ENCODE measurements around the gene PRSS21.

Gene PRSS21

DNA sequence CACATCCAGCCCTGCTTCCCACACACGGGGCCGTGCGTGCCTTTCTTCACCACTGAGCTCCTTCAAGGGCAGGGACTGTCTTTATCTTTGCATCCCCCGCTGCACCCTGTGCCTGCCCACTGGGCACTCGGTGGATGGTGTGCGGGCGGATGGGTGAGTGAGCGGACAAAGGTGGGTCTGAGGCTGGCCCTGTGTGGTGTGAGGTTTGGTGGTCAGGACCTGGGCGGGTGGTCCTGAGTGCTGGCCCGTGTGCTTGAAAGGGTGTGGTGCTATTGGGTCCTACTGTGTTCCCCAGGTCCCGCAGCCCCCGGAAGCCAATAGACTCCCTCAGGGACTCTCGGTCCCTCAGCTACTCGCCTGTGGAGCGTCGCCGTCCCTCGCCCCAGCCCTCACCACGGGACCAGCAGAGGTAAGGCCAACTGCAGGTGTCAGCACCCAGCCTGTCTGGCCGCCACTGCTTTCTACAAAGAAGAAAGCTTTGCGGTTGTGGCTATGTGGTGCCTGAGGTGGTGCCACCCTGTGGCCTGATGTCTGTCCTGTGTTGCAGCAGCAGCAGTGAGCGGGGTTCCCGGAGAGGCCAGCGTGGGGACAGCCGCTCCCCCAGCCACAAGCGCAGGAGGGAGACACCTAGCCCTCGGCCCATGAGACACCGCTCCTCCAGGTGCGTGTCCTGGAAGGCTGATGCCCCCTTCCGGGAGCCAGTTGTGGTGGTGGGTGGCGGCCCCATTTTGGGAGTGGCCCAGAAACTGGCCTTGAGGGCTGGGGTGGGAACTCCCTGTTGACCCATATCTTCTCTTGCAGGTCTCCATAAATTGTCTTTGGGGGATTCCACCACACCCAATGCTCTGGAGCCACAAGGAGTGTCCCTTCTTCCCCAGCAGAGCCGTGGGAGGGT, 46.7 kb upstream of the PRSS21 start:
- Mint-ChIP-seq H3K36me3 (ENCODE audit: low read depth) (peaks cover 67% of the 10 kb centered on the region), H3K9me3 (peaks cover 16% of the 10 kb centered on the region), H3K4me1 (peaks cover 41% of the 10 kb centered on the region), H3K4me3 (no peak overlapping the region), H3K27me3 (ENCODE audit: low read depth, poor library complexity) (peaks cover 3% of the 10 kb centered on the region), H3K27ac (peak overlapping the region; percentile 97)
- TF ChIP-seq, protein P1, sequence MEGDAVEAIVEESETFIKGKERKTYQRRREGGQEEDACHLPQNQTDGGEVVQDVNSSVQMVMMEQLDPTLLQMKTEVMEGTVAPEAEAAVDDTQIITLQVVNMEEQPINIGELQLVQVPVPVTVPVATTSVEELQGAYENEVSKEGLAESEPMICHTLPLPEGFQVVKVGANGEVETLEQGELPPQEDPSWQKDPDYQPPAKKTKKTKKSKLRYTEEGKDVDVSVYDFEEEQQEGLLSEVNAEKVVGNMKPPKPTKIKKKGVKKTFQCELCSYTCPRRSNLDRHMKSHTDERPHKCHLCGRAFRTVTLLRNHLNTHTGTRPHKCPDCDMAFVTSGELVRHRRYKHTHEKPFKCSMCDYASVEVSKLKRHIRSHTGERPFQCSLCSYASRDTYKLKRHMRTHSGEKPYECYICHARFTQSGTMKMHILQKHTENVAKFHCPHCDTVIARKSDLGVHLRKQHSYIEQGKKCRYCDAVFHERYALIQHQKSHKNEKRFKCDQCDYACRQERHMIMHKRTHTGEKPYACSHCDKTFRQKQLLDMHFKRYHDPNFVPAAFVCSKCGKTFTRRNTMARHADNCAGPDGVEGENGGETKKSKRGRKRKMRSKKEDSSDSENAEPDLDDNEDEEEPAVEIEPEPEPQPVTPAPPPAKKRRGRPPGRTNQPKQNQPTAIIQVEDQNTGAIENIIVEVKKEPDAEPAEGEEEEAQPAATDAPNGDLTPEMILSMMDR (IDR thresholded peaks at IDR 0.05): no peak
- no peak for DNase-seq

DNA sequence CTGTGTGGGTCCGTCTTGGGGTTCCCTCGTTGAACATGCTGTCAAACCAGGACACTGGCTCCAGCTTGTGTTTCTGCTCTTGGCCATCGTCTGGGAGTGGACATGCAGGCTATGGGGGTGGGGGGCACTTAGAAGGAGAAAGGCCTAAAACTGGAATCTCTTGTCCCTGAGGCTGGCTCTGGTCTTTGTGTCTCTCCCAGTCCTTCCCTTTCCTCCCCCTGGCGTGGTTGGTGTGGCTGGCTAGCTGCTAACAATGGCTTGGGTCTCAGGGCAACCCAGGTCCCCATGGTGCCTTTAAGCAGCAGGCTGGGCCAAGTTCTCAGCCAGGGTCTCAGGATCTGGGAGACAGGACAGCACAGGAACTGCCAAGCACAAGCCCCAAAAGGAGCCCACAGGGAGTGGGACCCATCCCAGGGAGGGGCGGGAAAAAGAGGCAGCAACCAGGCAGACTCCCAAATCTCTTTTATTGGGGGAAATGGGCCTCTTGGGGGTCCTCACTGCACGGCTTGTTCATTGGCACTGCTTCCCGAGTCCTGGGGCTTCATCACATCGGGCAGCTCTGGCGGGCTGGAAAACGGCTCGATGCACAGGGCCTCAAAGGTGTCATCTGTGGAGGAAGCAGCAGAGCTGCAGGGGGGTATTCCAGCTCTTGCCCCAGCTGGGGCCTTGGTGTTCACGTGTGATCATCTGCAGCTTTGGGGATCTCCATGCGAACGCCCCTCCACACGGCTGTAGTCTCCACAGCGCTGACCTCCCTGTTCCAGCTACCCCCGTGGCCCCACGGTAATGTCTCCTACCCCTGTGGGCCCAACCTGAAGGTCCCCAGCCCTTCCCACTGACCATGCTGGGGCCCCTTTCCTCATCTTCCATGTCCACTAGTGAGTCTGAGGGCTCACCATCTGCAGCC, 45.3 kb upstream of the PRSS21 start:
- Mint-ChIP-seq H3K27ac (peak overlapping the region; percentile 97), H3K4me1 (peaks cover 53% of the 10 kb centered on the region), H3K27me3 (ENCODE audit: low read depth, poor library complexity) (no peaks in the 10 kb centered on the region), H3K4me3 (no peak overlapping the region), H3K9me3 (peaks cover 1% of the 10 kb centered on the region), H3K36me3 (ENCODE audit: low read depth) (peaks cover 52% of the 10 kb centered on the region)
- no peak for DNase-seq
- TF ChIP-seq, protein P1 (IDR thresholded peaks at IDR 0.05): no peak

GRCh38 chr16:2773188-2773968, 43.7 kb upstream of the PRSS21 start:
- peak overlapping the region; percentile 99 for H3K27ac Mint-ChIP-seq
- DNase-seq: no peak
- peaks cover 40% of the 10 kb centered on the region for H3K36me3 Mint-ChIP-seq (ENCODE audit: low read depth)
- no peak overlapping the region for H3K4me3 Mint-ChIP-seq
- no peaks in the 10 kb centered on the region for H3K9me3 Mint-ChIP-seq
- peaks cover 51% of the 10 kb centered on the region for H3K4me1 Mint-ChIP-seq
- TF ChIP-seq, protein P1 (IDR thresholded peaks at IDR 0.05): no peak
- no peaks in the 10 kb centered on the region for H3K27me3 Mint-ChIP-seq (ENCODE audit: low read depth, poor library complexity)

- H3K36me3 Mint-ChIP-seq (ENCODE audit: low read depth): peaks cover 33% of the 10 kb centered on the region
- no peak for DNase-seq
- H3K27ac Mint-ChIP-seq: peak overlapping the region; percentile 25
- no peaks in the 10 kb centered on the region for H3K27me3 Mint-ChIP-seq (ENCODE audit: low read depth, poor library complexity)
- no peaks in the 10 kb centered on the region for H3K9me3 Mint-ChIP-seq
- H3K4me1 Mint-ChIP-seq: peaks cover 50% of the 10 kb centered on the region
- no peak overlapping the region for H3K4me3 Mint-ChIP-seq
- TF ChIP-seq, protein P1 (IDR thresholded peaks at IDR 0.05): no peak
Measured at GRCh38 chr16:2774161-2774891, 42.7 kb upstream of the PRSS21 start.

GRCh38 chr16:2775131-2775716, 41.8 kb upstream of the PRSS21 start:
- H3K4me1 Mint-ChIP-seq: peaks cover 54% of the 10 kb centered on the region
- H3K27ac Mint-ChIP-seq: no peak overlapping the region
- DNase-seq: no peak
- TF ChIP-seq, protein P1 (IDR thresholded peaks at IDR 0.05): no peak
- H3K27me3 Mint-ChIP-seq (ENCODE audit: low read depth, poor library complexity): no peaks in the 10 kb centered on the region
- peak overlapping the region; percentile 95 for H3K4me3 Mint-ChIP-seq
- H3K9me3 Mint-ChIP-seq: no peaks in the 10 kb centered on the region
- H3K36me3 Mint-ChIP-seq (ENCODE audit: low read depth): peaks cover 26% of the 10 kb centered on the region

Measured in nephron progenitor cell (in vitro differentiated cells).